ENCODE data around the gene CHN2.

The CHN2 gene

DNA sequence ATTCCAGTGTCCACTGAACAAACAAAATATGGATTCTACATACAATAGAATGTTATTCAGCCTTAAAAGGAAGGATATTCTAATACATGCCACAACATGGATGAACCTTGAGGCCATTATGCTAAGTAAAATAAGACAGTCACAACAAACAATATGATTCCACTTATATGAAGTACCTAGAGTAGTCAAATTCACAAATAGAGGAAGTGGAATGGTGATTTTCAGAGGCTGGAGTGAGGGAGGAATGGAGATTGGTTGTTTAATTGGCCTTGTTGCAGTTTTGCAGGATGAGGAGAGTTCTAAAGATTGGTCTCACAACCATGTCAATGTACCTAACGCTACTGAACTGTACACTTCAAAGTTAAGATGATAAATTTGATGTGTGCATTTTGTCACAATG is 119.6 kb downstream of the CHN2 start:
- TF ChIP-seq, protein P1, sequence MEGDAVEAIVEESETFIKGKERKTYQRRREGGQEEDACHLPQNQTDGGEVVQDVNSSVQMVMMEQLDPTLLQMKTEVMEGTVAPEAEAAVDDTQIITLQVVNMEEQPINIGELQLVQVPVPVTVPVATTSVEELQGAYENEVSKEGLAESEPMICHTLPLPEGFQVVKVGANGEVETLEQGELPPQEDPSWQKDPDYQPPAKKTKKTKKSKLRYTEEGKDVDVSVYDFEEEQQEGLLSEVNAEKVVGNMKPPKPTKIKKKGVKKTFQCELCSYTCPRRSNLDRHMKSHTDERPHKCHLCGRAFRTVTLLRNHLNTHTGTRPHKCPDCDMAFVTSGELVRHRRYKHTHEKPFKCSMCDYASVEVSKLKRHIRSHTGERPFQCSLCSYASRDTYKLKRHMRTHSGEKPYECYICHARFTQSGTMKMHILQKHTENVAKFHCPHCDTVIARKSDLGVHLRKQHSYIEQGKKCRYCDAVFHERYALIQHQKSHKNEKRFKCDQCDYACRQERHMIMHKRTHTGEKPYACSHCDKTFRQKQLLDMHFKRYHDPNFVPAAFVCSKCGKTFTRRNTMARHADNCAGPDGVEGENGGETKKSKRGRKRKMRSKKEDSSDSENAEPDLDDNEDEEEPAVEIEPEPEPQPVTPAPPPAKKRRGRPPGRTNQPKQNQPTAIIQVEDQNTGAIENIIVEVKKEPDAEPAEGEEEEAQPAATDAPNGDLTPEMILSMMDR (IDR thresholded peaks at IDR 0.05; ENCODE audit: control extremely low read depth, extremely low read depth, low read depth, missing control alignments) = no peak
- ChIA-PET CTCF (no interaction called here), POLR2A (no interaction called here)
- DNase-seq (ENCODE audit: extremely low spot score) = no peak

DNA sequence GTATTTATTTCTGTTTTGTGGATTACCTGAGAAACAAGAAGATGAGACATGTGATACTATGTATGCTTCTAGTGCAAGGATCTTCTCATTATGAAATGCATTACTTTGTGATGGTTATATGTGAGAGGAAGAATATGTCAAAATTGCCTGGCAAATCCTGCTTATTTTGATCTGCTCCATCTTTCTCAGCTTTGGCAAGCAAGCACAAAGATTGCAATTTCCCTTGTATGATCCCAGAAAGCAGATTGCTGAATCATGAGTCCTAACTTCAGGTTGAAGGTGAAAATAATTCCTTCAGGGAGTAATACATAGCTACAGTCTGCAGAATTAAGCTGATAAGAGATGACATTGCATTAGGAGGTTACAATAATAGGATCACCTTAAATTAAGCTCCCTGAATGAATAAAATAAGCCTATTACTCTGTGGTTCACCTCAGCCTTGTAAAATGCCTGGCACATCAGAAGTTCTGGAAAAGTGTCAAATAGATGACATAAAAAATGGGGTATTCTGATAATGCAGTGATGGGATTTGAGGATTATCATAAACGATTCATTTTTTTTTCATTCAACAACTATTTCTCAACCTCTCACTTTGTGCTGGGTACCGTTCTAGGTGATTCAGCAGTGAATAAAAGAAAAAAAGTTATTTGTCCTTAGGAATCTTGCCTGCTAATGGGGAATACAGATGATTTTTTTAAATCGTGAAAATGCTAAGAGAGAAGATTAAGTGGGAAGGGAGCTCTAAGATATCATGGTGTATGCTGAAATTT is 120.7 kb downstream of the CHN2 start:
- ChIA-PET CTCF (interaction anchor here (1.1 kb wide), 2 partner anchors 9 to 44 kb away, joined by 3 read pairs; no protein-coding TSS in a partner anchor), POLR2A (interaction anchor here (0.6 kb wide), 1 partner anchor 32 kb away, joined by 3 read pairs; no protein-coding TSS in a partner anchor)
- TF ChIP-seq, protein P1 (IDR thresholded peaks at IDR 0.05; ENCODE audit: control extremely low read depth, extremely low read depth, low read depth, missing control alignments) = no peak
- DNase-seq (ENCODE audit: extremely low spot score) = no peak

DNA sequence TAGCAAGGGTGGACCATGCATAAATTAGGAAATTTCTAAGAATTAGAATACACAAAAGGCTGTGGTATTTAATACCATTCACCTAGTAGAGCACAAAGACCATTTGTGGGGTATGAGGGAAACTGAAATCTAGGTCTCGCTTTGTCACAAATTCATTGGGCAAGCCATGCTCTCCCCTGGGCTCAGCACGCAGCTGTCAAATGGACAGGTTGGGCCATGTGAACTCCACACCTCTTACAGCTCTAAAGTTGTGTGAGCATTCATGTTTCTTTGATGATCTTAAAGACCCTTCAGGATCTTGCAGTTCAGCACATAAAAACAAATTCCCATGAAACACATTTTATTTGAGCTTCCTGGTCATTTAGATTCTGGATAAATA is 121.3 kb downstream of the CHN2 start:
- ChIA-PET POLR2A (no interaction called here), CTCF (interaction anchor here (1.1 kb wide), 2 partner anchors 9 to 44 kb away, joined by 3 read pairs; no protein-coding TSS in a partner anchor)

DNA sequence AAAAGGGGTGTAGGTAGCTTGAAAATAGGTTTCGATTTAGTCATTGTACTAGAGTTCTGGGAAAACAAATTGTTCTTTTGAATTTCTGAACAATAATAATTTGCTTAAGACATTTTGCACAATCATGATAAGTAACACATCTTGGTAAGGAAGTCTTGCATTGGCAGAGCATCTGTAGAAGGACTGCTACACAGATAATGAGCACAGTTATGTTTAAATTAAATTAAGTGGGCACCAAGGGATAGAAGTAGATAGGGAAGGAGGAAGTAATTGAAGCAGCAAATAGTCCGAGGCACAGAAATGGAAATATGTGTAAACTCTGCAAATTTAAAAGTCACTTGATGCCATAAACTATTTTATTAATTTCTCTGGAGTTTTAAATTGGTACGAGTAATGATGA is 122.4 kb downstream of the CHN2 start:
- TF ChIP-seq, protein P1 (IDR thresholded peaks at IDR 0.05; ENCODE audit: control extremely low read depth, extremely low read depth, low read depth, missing control alignments) = no peak
- ChIA-PET CTCF (no interaction called here), POLR2A (no interaction called here)
- DNase-seq (ENCODE audit: extremely low spot score) = no peak

More for the DNA sequence above, 121.3 kb downstream of the CHN2 start:
- TF ChIP-seq, protein P1 (IDR thresholded peaks at IDR 0.05; ENCODE audit: control extremely low read depth, extremely low read depth, low read depth, missing control alignments) = no peak
- DNase-seq (ENCODE audit: extremely low spot score) = no peak

DNA sequence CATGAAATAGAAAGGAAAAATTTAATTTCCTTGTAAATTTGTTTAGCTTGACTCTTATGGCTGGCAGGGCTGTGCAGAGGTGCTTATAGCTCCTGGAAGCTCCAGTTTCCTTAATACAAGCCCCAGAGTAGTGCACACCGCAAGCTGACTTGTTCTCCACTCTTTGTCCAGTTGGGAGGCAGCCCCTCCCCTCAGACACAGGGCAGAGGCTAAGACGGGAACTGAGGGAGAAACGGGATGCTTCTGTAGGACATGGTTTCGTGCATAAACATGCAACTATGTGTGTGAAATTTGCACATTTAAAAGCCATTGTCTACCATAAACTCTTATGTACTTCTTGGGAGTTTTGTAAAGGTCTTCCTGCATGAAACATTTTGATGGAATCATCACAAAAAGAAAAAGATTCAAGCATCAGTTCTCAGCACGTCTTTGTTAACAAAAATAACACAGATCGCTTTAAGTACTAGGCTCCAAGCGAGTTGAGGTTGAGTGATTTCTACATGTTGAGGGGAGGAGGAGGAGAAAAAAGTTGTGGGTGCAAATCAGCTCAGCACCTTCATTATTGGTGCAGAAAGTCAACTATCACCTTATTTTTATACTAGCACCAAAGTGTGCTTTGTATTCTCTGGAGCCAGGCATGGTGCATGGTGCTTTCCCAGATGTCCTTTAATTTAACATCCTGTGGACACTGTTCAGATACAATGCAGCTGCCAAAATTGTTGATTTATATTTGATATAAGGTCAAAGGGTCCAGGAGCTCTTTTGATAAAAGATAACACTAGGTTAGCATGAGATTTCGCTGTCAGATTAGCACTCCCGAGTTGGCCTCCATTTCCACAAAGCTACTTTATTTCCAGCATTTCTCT is 124.5 kb downstream of the CHN2 start:
- TF ChIP-seq, protein P1 (IDR thresholded peaks at IDR 0.05; ENCODE audit: control extremely low read depth, extremely low read depth, low read depth, missing control alignments) = no peak
- POLR2A ChIA-PET = no interaction called here
- no peak for DNase-seq (ENCODE audit: extremely low spot score)
- CTCF ChIA-PET = interaction anchor here (0.8 to 1.1 kb wide), 3 partner anchors 10 to 23 kb away, joined by 3 read pairs; no protein-coding TSS in a partner anchor

DNA sequence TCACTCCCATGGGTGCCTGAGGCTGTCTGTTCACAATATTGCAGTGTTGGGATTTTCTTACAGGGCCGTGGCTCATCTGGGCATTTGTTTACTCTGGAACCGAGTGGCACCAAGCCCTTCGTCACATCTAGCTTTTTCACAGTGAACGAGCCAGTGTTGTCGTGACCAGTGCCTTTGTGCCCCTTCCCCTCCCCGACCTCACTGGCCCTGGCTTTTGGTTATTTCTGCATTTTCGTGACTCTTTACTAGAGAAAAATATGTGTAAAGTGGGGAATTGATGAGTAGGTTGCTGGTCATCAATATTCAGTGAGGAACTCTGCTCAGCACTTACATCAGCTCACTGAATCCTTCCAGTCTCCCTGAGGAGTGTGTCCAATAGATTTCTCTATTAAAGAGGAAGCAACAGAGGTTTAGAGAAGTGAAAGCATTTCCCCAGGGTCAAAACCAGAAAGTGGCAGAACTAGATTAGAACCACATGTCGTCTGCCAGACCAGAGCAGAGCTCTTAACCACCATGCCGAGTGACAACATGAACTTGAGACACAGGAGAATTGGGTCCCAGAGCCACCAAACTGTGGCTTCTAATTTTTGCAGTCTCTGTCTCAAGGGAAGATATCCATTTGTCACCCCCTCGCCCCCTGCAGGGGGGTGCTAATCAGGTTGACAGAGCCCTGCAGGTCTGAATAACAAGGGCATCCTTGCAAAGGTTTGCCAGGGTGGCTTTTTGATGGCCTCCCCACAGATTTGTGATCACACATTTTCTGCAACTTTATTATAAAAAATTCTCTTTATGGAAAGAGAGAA is 125.3 kb downstream of the CHN2 start:
- ChIA-PET CTCF (interaction anchor here (1.1 kb wide), 1 partner anchor 24 kb away, joined by 3 read pairs; no protein-coding TSS in a partner anchor), POLR2A (no interaction called here)
- TF ChIP-seq, protein P1 (IDR thresholded peaks at IDR 0.05; ENCODE audit: control extremely low read depth, extremely low read depth, low read depth, missing control alignments) = no peak
- no peak for DNase-seq (ENCODE audit: extremely low spot score)

Measured in GM10248 (cell line).